WERI-Rb-1 (cell line): ENCODE results near the gene CHRND.

Experiments
- DNase-seq: peaks from one replicate; pipeline ENCODE4 v3.0.0-alpha.2; 2020
- H3K27ac ChIP-seq: fragments of 250-450 bp; sonication (Bioruptor Pico); 2 replicates; pipeline ENCODE4 v1.5.1; 2020; ENCODE audit warnings: mild to moderate bottlenecking, moderate library complexity
- H3K27me3 ChIP-seq: fragments of 250-450 bp; sonication (Bioruptor Pico); 2 replicates; pipeline ENCODE4 v1.5.1; 2021; ENCODE audit warnings: mild to moderate bottlenecking, low read depth, moderate library complexity; ENCODE audit not compliant: insufficient read depth, severe bottlenecking
- H3K36me3 ChIP-seq: fragments of 250-450 bp; sonication (Bioruptor Pico); 2 replicates; pipeline ENCODE4 v1.5.1; 2020; ENCODE audit warnings: mild to moderate bottlenecking, moderate library complexity
- H3K4me3 ChIP-seq: 2 replicates; pipeline ENCODE4 v1.5.1; 2011; ENCODE audit warnings: low read depth, mild to moderate bottlenecking, control low read depth, low read length
- H3K9me3 ChIP-seq: fragments of 250-450 bp; sonication (Bioruptor Pico); 2 replicates; pipeline ENCODE4 v1.5.1; 2021; ENCODE audit warnings: mild to moderate bottlenecking, moderate library complexity; ENCODE audit not compliant: severe bottlenecking
- TF ChIP-seq, protein P1 (sequence below): IDR thresholded peaks from 2 replicates; pipeline ENCODE4 v1.5.1; 2011; ENCODE audit warnings: low read depth, mild to moderate bottlenecking, control low read depth, inconsistent platforms, low read length

Gene CHRND

DNA sequence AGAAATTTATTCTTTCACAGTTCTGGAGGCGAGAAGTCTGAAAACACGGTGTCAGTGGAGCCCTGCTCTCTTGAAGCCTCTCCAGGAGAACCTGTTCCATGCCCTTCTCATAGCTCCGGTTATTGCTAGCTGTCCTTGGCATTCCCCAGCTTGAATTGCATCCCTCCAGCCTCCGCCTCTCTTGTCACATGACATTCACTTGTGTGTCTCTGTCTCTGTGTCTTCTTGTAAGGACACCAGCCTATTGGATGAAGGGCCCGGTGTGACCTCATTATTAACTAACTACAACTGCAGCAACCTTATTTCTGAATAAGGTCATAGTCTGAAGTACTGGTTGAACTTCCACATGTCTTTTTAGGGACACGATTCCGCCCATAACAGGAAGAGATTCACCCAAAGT is 10.3 kb upstream of the CHRND start:
- Histone ChIP-seq H3K27me3 (no peaks in the 10 kb centered on the region), H3K27ac (no peak overlapping the region), H3K4me3 (no peak overlapping the region), H3K9me3 (no peaks in the 10 kb centered on the region), H3K36me3 (no peaks in the 10 kb centered on the region)
- TF ChIP-seq, protein P1, sequence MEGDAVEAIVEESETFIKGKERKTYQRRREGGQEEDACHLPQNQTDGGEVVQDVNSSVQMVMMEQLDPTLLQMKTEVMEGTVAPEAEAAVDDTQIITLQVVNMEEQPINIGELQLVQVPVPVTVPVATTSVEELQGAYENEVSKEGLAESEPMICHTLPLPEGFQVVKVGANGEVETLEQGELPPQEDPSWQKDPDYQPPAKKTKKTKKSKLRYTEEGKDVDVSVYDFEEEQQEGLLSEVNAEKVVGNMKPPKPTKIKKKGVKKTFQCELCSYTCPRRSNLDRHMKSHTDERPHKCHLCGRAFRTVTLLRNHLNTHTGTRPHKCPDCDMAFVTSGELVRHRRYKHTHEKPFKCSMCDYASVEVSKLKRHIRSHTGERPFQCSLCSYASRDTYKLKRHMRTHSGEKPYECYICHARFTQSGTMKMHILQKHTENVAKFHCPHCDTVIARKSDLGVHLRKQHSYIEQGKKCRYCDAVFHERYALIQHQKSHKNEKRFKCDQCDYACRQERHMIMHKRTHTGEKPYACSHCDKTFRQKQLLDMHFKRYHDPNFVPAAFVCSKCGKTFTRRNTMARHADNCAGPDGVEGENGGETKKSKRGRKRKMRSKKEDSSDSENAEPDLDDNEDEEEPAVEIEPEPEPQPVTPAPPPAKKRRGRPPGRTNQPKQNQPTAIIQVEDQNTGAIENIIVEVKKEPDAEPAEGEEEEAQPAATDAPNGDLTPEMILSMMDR, result no peak
- DNase-seq, result no peak

DNA sequence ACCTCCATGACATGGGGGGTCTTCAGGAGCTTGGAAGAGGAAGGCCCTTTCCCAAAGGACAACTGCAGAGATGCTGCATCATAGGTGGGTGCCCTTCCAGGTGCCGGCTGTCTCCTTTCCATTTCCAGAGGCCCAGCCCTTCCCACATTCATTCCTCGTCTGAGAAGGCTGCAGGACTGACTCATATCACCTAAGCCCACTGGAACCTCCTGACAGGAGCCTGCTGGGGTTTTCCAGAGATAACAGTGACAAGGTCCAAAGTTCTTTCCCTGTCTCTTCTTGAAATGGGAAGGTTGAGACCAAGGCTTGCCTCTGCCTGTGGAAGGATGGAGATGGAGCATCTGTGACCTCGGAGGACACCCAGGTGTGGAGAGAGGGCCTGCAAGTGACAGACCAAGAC is 9.4 kb upstream of the CHRND start:
- no peaks in the 10 kb centered on the region for H3K9me3 ChIP-seq

DNA sequence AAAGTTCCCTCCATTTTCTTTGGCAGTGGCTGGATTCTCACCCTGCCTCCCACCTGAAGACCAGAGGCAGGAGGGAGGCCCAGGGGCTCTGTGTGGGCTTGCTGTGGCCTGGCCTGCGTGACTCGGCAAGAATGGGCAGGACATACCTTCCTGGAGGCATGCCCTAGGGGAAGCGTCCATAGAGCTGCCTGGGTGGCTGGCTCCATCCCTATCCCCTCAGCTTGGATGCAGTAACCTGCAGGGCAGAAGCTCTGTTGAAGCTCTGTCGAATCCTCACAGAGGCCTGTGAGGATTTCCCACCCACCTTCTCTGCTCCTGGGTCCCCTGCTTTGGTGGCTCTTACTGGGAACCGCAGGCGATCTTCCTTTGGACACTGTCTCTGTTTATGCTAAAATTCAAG is 7.1 kb upstream of the CHRND start:
- TF ChIP-seq, protein P1, result no peak
- Histone ChIP-seq H3K27me3 (peaks cover 18% of the 10 kb centered on the region), H3K36me3 (no peaks in the 10 kb centered on the region), H3K9me3 (no peaks in the 10 kb centered on the region), H3K27ac (no peak overlapping the region), H3K4me3 (no peak overlapping the region)
- DNase-seq, result no peak

More for the DNA sequence above, 9.4 kb upstream of the CHRND start:
- Histone ChIP-seq H3K36me3 (no peaks in the 10 kb centered on the region), H3K27ac (no peak overlapping the region), H3K4me3 (no peak overlapping the region), H3K27me3 (no peaks in the 10 kb centered on the region)
- TF ChIP-seq, protein P1, result no peak
- DNase-seq, result no peak

DNA sequence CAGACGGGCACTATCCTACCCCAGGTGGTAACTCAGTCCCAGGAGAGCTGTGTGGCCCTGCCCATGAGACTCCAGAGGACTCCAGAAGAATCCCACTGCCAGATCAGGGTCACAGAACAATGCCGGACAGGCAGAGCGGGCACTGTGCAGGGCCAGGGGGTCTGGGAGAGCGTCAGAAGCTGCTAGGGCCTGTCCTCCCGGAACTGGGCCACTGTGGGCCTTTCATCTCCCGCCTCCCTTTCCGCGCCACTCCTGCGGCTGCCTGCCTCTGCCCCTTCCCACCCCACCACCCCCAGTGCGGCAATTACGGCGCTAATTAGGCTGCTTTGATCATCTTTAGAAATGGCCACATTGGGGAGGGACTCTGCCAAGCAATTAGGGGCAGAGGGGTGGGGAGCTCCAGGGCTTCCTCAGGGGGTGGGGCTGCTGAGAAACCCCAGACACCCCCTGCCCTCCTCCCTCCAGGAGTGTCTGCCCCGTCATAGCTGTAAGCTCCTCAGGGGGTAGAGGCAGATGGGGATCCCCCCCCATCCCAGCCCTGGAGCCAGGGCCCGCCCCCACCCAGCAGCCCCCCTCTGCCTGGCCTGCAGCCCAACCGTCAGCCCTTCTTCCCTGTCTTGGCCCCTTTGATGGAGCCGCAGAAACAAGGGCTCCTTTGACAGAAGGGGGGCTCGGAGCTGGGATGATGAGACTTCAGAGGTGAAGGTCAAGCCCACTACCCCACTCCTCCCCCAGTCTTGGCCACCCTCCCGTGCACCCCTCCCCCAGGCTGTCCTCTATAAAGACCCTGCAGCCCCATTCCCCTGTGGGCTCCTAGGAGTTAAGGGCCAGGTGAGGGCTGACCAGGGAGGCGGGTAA is 6.2 kb upstream of the CHRND start, which contains the start of gene PRSS56:
Gene PRSS56 (plus strand): TSS at position 808 of the 858 bp plus-strand sequence. CDS start 211 bp downstream, outside the sequence.
- no peak for DNase-seq
- TF ChIP-seq, protein P1, result no peak
- peaks cover 24% of the 10 kb centered on the region for H3K27me3 ChIP-seq
- H3K4me3 ChIP-seq, result no peak within 1 kb of the TSS
- no peak within 1 kb of the TSS for H3K27ac ChIP-seq
- H3K36me3 ChIP-seq, result no peaks in the 10 kb centered on the region
- H3K9me3 ChIP-seq, result no peaks in the 10 kb centered on the region

DNA sequence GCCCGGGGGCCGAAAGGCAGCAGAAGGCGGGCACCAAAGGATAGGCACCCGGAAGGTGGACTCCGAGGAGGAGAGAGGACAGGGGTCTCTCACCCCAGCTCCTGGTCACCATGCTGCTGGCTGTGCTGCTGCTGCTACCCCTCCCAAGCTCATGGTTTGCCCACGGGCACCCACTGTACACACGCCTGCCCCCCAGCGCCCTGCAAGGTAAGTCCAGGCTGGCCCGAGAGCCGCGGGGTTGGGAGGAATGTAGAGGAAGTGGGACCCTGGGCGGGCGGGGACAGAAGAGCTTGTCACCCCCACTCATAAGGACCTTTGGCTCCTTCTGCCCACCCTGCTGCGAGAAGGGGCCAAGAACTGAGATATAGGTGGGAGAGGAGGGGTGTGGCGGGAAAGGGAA is 5.5 kb upstream of the CHRND start:
- Histone ChIP-seq H3K4me3 (no peak overlapping the region), H3K36me3 (no peaks in the 10 kb centered on the region), H3K27ac (no peak overlapping the region), H3K9me3 (no peaks in the 10 kb centered on the region), H3K27me3 (peaks cover 24% of the 10 kb centered on the region)
- DNase-seq, result no peak
- TF ChIP-seq, protein P1, result no peak

DNA sequence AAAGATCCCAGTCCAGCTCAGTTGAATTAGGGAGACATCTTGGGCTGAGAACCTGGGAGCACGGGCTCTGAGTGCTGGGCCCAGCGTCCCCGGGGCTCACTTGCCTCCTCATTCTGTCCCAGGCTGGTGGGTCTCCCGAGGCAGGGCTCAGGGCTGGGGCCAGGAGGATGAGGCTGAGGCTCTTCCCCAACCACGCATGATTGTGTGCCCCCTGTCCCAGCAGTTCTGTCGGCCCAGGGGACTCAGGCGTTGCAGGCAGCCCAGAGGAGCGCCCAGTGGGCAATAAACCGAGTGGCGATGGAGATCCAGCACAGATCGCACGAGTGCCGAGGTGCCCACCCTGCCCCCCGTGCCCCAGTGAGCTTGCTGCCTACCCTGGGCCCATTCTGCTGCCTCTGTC is 4.9 kb upstream of the CHRND start:
- Histone ChIP-seq H3K27me3 (peaks cover 24% of the 10 kb centered on the region), H3K9me3 (no peaks in the 10 kb centered on the region), H3K27ac (no peak overlapping the region), H3K36me3 (no peaks in the 10 kb centered on the region), H3K4me3 (no peak overlapping the region)
- DNase-seq, result no peak
- TF ChIP-seq, protein P1, result no peak
